NOMO-1 (cell line): ENCODE data around the gene ZFP36L1.
A peak's percentile ranks its signal among the peaks of the same experiment; 100 is the strongest.

ENCODE experiments used
- DNase-seq, 2 experiments: peaks; one replicate each; lab custom pipeline; 2025; ENCODE audit not compliant: unreplicated experiment in 2 of 2; lab: John Stamatoyannopoulos, UW

ZFP36L1 gene

DNA sequence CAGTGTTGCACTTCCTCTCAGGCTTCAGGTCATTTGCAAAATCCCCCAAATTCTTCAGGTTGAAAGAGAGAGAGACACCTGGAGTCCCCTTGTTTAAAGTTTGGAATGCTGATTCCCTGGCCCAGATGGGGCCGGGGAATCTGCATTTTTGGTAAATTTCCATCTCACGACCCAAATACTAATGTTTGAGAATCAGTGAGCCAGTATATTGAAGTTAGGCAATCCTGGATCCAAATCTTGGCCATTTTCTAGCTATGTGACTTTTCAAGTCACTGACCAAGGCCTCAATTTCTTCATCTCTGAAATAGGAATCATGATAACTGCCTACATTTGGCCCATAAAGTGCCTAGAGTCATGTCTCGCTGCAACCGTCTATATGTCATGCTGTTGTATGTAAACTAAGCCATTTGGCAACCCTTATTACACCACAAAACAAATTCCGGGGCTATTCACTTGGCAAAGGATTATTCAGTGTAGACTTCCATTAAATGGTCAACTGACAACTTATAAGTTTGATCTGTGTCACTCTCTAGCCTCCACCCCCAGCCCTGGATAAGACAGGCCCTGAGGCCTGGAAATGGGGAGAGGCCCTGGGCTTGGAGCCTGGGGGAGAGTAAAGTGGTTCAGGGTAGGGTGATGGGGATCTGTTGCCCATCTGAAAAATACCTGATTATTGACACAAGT lies 3.7 kb upstream of the ZFP36L1 start:
- DNase-seq = no peak

DNA sequence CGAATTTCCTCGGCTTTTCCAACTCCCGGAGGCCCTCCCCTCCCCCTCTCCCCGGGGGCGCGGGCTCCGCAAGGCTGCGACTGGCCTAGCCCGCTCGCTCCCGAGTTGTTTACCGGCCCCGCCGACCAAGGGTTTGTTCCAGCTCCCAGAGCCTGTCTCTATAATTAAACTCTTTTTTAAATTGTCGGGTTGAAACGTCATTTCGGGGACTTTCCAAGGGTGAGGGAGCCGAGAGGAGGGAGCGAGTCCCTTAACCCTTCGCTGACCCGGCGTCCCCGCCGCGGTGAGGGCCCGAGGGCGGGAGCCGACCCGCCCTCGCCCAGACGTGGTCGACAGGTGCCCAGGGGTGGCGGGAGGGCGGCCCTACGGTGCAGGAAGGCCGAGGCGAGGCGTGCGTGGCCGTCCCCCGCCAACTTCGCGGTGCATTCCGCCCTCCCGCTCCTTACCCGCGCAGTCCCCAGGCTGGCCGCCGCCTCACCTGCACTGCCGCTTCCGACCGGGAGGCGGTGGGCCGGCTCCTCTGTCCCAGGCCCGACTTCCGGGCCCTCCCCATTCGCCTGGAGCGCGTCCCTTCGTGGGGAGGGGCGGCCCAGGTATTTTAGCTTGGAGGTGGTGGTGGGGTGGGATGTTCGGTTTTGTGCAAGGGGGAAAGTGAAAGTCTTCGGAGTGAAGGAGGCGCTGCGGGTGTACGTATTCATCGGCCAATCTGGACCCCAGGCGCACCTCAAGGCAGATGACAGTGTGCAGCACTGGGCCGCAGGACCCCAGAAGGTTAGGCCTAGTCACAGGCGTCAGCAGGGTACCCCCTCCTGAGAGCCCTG lies 2.9 kb upstream of the ZFP36L1 start:
- DNase-seq = peak; percentile 21 to 30

DNA sequence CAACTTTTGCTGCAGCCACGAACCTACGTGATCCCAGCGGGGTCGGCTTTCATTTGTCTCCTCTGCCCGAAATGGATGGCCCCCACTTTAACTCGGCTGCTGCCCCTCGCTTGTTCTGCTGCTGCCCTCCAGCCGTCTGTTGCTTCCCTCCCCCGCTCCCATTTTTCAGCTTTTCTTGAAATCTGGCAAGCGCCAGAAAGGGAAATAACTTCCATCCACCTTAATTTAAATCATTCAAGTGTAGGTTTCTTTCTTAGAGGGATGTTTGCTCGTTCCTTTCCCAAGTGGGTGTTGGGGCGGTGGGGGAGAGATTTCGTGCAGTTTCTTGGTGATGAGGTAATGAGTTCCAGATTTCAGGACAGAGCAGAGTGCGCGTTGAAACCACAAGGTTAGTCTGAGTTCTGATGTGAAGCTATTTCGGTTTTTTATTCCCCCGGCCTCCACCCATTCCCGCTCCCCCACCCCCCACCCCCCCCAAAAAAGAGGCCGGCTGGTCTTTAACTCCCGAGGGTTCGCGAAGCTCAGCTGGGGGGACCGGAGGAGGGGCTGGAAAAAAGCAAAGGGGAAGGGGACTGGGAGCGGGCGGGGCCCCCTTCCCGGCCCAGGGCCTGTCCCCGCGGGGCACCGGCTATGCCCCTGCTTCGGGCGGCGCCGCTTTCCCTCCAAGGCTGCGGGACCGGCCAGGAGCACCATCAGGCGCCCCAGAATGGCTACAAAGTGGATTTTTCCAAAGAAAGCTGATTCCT lies 2.2 kb upstream of the ZFP36L1 start:
- DNase-seq = no peak

DNA sequence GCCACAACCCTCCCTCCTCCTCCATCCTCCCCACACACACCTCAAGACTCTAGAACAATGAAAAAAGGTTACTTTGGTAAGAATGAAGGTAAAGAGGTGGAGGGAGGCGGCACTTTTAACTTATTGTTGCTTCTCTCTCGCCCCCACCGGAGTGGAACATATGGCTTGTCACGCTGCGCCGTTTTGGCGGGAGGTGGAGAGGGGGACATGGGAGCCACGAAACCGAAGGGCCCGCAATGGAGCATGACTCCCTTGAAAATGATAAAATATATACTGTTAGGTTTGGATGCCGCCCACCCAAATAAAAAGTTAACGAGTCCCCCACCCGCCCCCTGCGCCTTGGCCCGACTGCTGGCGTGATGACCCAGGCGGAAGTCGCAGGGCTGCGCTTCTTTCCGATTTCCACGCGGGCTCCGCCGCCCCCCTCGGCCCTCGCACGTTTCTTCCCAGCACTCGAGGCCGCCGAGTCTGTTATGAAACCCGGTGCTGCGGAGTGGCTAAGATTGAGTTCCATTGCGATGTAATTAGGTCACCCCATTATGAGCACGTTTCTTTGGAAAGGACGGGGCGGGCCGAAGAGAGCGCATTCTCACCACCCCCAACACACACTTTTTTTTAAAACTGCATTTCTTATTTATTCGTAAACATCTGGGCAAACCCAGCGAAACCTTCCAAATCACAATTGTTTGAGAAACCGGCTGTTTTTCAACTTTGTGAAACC lies 1.4 kb upstream of the ZFP36L1 start:
- DNase-seq = peak; percentile 11 to 18

DNA sequence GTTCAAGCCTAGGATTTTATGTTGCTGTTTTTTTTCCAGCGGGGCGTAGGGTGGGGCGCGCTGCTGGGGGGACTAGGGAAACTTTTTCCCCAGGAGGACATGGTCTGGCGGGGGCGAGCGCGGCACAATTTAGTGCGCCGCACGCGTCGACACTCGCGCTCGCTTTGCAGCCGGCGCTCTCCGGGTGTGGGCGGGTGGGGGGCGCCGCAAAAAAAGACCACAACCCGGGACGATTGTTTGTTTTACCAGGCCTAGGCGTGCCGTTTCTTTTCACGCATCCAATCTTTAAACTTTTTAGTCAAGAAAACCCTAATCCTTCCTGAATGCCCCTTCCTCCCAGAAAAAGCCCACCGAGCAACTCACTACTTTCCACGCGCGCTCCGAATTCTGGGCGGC lies 865 bp upstream of the ZFP36L1 start:
- no peak for DNase-seq

DNA sequence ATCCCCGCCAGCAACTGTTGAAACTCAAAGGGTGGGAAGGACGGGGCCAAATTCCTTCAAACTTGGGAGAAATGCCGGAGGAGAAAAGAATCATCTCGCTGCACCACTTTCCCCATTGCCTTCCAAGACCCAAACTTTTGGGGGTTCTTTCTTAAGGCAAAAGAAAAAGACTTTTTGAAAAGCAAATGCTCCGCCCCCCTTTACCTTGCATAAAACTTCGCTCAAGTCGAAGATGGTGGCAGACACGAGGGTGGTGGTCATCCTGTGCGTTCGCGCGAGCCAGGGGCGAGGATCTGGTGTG lies 239 bp downstream of the ZFP36L1 start:
- DNase-seq = no peak

DNA sequence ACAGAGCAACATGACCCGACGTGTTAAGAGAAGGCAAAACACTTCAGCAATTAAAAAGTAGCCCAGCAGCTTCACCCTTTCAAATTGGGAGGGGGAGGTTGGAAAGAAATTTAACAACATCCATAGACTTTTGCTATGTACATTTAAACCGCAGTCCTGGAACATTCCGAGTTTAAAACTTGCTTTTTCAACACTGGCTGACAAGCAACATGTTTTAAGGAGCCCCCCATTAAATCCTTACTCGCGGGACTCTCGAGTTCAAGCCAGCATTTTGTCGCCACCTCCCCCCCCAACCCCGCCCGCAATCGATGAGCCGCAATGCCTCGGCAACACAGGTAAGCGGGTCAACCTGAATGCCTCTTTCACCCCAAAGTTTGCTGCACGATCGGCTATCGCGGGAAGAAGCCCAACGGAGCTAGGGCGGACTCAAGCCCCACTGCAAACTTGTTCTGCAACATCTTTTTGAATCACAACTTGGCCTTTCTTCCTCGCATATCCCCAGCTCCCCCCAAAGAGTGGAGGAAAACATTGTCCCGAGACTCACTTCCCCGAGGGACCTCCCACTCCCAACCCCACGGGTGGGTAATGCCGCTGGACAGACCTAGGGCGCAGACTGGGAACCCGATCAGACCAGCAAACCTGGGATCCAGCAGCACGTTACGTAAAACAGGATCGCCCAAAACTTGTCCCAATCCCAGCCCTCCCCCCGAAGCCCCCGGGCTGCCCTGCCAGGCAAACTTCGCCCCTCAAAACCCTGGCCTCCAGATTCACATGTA lies 777 bp downstream of the ZFP36L1 start:
- DNase-seq = no peak

DNA sequence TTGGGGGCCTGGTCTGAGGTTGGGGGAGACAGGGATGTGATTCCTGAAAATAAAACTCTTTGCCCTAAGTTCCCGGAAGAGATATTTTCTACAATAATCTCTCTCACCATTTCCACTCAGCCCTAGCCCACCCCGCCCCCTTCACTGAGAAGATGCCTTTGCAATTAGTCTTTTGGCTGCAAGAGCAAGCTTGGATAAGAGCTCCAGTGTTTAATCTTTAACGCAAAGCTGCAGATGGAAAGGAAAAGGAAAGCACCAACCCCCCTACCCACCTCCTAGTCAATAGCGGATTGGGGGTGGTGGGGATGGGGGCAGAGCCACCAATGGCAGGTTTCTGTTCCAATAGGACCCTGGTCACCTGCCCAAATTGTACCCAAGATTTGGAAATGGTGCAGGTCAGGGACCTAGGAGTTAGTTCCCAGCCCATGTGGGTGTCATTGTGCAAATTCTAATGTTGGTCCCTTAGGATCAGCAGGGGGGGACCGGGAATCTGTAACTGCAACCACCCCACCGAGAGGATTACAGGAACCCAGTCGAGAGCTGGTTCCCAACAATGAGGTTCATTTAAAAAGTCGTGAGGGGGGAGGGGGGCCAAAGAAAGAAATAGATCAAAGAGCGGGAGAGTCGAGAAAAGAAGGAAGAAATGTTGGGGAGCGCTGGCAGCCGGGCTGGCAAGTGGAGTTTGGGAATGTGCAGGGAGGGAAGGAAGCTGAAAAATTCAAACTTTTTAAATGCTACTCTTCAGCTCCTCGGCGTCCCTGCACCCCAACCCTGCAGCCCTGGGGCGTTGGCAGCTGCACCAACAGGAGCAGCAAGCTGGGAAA lies 1.6 kb downstream of the ZFP36L1 start:
- no peak for DNase-seq

DNA sequence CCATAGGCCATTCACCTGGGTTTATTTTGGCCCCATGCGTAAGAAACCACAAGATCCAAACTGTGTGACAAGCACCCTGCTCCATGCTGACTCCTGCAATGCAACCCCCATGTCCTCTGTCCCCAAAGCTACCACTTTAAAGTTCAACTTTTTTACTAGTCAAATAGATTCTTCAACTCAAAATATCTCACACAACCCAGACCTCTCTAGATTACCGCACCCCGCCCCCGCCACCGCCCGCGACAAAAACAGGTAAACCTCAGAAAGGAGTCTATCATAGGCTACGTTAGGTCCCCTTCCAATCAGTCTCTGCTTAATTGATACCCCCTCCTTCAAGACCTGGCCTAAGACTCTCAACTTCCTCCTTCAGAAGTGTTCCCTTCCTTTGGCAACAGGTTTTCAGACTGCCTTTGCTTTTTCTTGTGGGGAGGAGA lies 2.2 kb downstream of the ZFP36L1 start:
- peak; percentile 31 for DNase-seq

DNA sequence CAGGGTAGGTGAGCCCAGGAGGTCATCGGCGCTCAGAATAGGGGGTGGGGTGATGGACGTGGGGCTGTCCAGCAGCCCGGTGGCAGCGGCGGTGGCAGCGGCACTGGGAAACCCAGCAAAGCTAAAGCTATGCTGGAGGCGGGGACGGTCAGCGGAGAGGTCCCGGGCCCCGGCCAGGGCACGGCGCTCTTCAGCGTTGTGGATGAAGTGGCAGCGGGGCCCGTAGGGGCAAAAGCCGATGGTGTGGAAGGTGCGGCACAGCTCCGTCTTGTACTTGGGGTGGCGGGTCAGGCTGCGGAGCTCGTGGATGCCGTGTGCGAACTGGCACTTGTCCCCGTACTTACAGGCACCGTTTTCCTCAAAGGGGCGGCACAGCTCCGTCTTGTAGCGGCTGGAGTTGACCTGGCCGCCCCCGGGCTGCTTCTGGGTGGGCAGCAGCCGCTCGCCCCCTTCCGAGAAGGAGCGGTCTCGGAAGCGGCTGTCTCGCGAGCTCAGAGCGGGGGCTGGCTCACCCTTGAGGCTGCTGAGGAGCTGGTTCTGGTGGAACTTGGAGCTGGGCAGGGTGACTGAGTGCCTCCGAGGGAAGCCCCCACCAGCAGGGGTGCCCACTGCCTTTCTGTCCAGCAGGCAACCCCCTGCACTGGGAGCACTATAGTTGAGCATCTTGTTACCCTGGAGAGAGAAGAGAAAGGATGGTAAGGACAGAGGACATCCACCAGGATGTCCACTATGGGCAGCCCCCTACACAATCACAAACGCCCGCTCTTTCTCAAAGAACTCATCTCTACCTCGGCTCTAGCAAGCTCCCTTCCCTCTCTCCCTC lies 2.8 kb downstream of the ZFP36L1 start:
- DNase-seq = no peak

DNA sequence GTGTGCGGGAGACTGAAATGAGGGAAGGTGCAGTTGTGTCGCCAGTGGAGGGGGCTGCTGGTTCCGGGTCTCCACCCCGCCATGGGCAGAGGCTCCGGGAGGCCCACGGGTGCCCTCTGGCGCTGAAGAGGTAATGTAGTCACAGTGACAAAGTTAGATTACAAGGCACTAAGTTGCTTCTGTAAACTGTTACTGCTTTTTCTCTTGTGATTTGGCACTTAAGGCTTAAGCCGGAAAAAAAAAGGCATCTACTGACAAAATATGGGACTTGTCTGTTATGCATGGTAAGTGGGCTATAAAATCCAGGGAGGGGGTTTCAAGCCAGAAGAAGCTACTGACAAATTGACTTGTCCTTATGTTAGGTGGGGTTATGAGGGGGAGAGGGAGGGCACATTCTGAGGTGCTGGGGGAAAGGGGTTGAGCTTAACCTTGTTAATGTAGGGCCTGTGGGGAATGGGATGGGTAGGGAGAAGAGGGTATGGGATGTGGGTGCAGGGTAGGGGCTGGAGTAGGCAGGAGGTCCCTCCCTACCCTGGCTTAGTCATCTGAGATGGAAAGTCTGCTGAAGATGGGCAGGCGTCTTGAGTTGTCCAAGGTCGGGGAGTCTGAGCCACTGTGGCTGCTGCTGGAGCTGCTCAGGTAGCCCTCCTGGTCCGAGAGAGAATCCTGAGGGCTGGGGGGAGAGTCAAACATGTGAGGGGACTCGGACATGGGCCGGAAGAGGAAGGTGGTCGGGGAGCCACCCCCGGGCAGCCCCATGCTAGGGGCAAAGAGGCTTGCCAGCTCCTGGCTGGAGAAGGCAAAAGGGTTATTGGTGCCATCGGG lies 3.7 kb downstream of the ZFP36L1 start:
- DNase-seq = peak; percentile 81 to 84

DNA sequence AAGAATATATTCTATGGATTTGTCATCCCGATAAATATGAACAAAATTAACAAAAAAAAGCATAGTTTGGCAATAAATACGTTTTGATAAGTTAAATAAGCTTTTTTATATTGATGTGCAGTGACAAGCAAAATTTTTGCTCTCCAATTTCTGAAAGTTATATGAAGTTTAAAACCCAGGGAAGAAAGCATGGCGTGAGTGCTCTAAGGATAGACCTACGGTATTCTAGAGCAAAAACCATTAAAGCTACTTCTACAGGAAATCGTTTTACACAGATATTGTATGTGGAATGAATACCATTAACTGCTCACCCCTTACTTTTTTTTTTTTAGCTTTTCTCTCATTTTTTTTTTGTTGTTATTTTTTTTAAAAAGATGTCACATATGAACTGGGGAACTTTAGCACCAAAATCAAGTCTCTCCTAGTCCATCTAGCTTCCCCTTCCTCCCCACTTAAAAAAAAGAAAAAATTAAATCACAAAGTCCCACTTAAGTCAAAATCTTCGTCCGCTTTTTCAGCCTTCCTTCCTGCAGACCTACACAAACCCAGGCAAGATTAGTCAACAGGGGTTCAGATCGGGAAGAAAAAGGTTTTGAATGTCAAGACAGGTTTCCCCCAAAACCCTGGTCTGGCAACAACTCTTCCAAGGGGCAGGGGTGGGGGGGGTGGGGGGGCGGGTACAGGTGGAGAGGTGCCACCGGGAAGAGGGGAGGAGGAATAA lies 4.4 kb downstream of the ZFP36L1 start:
- DNase-seq = peak in 1 of 2 experiments; percentile 41

DNA sequence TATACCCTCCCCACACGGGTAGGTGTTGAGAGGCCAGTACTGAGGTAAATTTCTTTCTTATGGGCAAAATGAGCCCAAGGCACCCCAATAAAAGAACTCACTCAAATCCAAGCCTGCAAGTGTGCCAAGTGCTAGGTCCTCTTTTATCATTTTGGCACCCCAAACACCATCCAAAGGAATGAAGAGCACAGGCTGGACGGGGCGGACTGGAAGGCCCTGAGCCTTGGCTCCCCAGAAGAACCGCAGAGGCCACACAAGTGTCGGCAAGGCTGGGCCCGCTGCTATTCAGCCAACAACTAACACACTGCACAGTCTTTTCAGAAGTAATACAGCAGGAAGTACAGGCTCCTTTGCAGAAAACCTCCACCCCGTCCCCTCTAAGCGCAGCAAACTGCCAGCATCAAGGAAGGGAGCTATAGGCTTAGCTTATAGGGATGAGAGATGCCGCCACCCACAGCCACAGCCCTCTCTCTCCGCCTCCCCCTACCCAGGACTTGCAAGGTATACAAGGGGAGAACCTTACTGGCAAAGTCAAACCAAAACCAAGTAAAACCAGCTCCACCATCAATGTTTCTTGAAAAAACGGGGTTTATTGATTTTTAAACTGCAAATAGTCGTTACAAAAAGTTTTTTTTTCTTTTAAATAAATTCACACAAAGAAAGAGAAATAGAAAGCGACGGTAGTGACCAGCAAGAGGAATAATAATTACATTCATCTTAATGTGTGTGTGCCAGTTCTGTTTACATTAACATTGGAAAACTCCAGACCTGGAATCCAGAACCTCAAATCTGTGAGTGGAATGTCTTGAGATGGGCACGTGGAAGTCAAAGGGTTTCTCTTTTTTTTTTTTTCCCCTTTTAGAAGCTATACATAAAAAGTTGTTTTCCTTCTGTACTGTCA lies 5.5 kb downstream of the ZFP36L1 start:
- DNase-seq = no peak

DNA sequence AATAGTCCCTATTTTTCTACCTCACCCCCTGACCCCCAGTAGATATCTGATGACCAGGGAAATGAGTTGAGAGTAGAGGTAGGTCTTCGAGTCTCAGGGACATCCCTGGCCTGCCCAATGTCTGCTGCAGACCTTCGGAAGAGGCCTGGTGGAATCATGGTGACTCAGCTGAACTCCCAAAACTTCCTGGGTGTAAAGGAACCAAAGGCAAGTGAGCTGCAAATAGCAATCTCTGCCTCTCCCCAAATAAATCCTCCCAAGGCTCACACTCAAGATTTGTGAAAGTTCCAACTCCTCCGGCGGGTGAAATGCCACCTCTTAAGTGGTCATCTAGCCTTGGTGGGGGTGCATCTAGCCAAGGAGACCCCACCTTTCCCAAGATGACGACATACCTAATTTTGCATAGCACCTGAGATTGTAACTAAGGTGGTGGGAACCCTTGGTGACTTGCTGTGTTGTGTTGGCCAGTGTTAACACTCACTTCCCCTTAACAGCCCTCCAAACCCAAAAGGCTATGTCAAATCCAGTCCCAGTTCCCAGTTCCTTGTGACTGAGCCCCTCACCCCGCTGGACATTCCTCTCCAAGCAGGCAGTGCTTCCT lies 6.3 kb downstream of the ZFP36L1 start:
- DNase-seq = no peak

DNA sequence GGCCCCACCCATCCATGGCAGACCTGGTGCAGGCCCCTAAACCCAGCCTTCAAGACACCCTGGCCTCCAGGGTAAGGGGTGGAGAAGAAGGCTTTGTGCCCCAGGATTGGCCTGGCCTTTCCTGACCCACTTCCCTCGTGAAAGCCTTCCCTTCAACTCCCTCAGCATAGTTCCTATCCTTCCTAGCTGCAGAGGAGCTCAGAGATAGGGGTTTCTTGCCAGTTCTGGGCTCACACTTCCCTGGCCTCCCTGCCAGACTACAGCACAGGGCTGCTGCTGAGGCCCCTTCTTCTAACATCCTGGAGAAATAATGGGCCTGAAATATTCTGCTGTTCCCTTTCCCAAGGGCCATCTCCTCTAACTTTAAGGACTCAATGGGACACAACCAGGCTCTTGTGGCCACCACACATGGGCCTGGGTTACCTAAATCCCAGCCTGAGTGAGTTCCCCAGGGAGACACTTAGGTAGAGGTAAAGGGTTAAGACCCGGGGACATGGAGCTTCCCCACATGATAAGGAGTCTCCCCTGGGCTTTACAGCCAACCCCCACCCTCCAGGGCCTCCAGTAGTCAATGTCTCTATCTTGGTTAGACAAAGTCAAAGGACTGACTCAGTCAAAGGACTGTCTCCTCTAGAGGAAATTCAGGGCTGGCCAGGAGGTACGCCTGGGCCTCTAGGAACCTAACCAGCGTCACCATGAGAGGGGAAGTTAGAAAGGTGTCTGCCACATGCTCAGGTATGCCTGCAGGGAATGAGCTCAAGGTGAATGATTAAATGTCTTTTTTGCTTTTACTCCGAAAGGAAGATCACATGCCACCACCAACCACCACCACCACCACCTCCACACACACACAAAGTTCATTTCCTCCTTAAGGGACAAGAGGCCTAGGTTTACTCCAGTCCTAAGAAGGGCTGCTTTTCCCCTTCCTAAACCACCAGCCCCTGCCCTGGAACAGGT lies 7.1 kb downstream of the ZFP36L1 start:
- no peak for DNase-seq
